Spinal cord (tissue), 10 donors: ENCODE results near the gene AGO3. TPM values are rescaled to one million over a fixed set of nuclear protein-coding genes. Genes with fewer than 3 reads are reported as not detected.

ENCODE experiments used
- DNase-seq, 6 donors: peaks; one replicate each; pipeline versions ENCODE4 v3.0.0 to v3.0.0-alpha.2; 2013 to 2015; ENCODE audit warnings: low spot score in 6 of 6, low read depth in 4 of 6
- H3K27ac ChIP-seq: one replicate; pipeline ENCODE4 v1.5.1; 2013; ENCODE audit warnings: low read depth, low read length, control low read depth
- H3K27me3 ChIP-seq: one replicate; pipeline ENCODE4 v1.6.1; 2013; ENCODE audit warnings: low read length; ENCODE audit not compliant: control insufficient read depth, insufficient read depth
- H3K36me3 ChIP-seq: one replicate; pipeline ENCODE4 v1.6.1; 2013; ENCODE audit warnings: low read length; ENCODE audit not compliant: control insufficient read depth, insufficient read depth
- H3K4me1 ChIP-seq: one replicate; pipeline ENCODE4 v1.6.1; 2013; ENCODE audit warnings: low read length; ENCODE audit not compliant: control insufficient read depth, insufficient read depth
- H3K4me3 ChIP-seq: one replicate; pipeline ENCODE4 v1.5.1; 2013; ENCODE audit warnings: low read depth, low read length, control low read depth
- H3K9me3 ChIP-seq: one replicate; pipeline ENCODE4 v1.6.1; 2013; ENCODE audit warnings: low read length; ENCODE audit not compliant: control insufficient read depth, insufficient read depth
- WGBS: methylation state at CpG from one replicate; pipeline ENCODE4 v1.1.5; 2013; ENCODE audit warnings: missing lambda C conversion rate; ENCODE audit not compliant: insufficient coverage; 5-methylcytosine and 5-hydroxymethylcytosine counted together
- polyA plus RNA-seq, 2 donors: library from polyadenylated mRNA; unstranded; fragments of 120-200 nt; gene quantifications; one replicate each; pipeline ENCODE4 v1.2.1, GENCODE V29; 2013; ENCODE audit not compliant: insufficient read length in 2 of 2
- total RNA-seq, 2 donors: library from RNA; depleted of rRNA in 1 of 2; stranded (reverse); fragments of 120-200 nt in 1 of 2; fragments of >200 nt in 1 of 2; gene quantifications; one replicate each; pipeline versions ENCODE4 v1.2.3 to v1.2.4, GENCODE V29; 2013 to 2014
- donor health status: healthy.

The AGO3 gene
- total and polyA plus RNA-seq, 4 donors: 11.5 to 33.7 (median 24.3) TPM

DNA sequence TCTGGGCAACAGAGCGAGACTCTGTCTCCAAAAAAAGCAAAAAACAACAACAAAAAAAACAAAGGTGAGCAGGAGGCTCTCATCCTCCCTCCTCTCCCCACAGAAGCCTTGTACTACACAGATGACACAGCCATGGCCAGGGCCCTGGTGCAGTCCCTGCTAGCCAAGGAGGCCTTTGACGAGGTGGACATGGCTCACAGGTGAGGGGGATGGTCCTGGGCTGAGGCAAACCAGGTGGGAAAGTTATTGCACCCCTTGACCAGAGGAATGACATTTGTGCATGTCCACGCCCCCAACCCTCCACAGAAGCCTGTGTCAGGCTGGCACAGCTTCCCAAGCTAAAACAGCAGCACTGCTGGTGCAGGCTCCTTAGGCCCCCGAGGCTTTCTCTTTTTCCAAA is 160.2 kb downstream of the AGO3 start:
- no peak overlapping the region for H3K4me3 ChIP-seq
- 100% methylated on average over 2 of the region's 4 CpGs for WGBS
- no peak overlapping the region for H3K27ac ChIP-seq
- DNase-seq: no peak
- no peaks in the 10 kb centered on the region for H3K9me3 ChIP-seq
- H3K36me3 ChIP-seq: peaks cover 81% of the 10 kb centered on the region
- peaks cover 77% of the 10 kb centered on the region for H3K4me1 ChIP-seq
- no peaks in the 10 kb centered on the region for H3K27me3 ChIP-seq

DNA sequence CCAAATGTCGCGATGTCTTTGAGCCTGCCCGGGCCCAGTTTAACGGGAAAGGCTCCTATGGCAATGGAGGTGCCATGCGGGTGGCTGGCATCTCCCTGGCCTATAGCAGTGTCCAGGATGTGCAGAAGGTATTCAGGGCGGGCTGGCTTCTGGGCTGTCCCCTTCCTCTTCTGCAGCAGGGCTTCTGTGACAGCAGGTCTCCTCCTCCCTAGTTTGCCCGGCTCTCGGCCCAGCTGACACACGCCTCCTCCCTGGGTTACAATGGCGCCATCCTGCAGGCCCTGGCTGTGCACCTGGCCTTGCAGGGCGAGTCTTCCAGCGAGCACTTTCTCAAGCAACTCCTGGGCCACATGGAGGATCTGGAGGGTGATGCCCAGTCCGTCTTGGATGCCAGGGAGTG is 160.8 kb downstream of the AGO3 start:
- no peak overlapping the region for H3K27ac ChIP-seq
- no peak for DNase-seq
- WGBS: 92% methylated on average over 12 of the region's 13 CpGs
- no peaks in the 10 kb centered on the region for H3K9me3 ChIP-seq
- H3K27me3 ChIP-seq: no peaks in the 10 kb centered on the region
- H3K4me3 ChIP-seq: no peak overlapping the region
- peaks cover 81% of the 10 kb centered on the region for H3K36me3 ChIP-seq
- H3K4me1 ChIP-seq: peaks cover 78% of the 10 kb centered on the region

DNA sequence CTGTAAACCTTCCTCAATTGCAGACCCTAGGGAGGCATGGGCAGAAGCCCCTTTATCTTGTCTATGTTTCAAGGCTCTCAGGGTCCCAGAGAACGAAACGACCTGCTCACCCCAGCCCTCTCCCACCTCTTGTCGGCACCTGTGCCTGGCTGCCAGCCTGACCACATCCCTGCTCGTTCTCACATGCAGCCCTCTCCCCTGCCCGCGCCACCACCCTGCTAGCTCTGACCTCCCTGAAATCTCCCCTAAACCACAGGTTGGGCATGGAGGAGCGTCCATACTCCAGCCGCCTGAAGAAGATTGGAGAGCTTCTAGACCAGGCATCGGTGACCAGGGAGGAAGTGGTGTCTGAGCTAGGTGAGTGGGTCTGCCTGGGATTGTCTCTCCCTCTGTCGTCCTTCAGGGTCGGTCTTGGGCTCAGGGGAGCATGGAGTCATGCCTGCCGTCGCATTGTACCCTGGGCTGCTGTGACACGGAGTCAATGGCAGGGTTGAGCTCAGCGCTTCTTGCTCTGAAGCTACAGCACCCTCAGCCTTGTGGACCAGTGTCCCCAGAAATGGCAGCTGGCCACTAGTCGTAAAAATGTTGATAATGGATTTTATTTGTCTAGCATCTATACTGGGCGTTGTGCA is 161.4 kb downstream of the AGO3 start:
- Histone ChIP-seq H3K4me3 (no peak overlapping the region), H3K36me3 (peaks cover 81% of the 10 kb centered on the region), H3K27me3 (no peaks in the 10 kb centered on the region), H3K27ac (no peak overlapping the region), H3K9me3 (no peaks in the 10 kb centered on the region), H3K4me1 (peaks cover 78% of the 10 kb centered on the region)
- WGBS: 93% methylated on average over 17 of the region's 17 CpGs
- DNase-seq: no peak

DNA sequence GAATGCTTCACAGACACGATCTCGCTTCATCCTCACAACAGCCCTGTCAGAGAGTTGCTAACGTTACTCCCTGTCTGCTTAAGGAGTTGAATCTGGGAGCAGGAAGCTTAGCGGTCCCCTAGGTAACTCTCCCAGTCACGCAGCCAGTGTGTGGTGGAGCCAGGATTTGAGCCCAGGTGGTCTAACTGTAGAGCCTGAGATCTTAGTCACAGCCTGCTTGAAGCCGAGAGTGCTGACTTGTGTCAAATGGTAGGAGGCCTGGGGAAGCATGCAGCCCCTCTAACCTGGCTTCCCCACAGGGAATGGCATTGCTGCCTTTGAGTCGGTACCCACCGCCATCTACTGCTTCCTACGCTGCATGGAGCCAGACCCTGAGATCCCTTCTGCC is 161.9 kb downstream of the AGO3 start:
- Histone ChIP-seq H3K4me3 (no peak overlapping the region), H3K27me3 (no peaks in the 10 kb centered on the region), H3K9me3 (no peaks in the 10 kb centered on the region), H3K4me1 (peaks cover 76% of the 10 kb centered on the region), H3K27ac (peak overlapping the region; percentile 57), H3K36me3 (peaks cover 81% of the 10 kb centered on the region)
- DNase-seq: no peak
- WGBS: 81% methylated on average over 8 of the region's 9 CpGs

DNA sequence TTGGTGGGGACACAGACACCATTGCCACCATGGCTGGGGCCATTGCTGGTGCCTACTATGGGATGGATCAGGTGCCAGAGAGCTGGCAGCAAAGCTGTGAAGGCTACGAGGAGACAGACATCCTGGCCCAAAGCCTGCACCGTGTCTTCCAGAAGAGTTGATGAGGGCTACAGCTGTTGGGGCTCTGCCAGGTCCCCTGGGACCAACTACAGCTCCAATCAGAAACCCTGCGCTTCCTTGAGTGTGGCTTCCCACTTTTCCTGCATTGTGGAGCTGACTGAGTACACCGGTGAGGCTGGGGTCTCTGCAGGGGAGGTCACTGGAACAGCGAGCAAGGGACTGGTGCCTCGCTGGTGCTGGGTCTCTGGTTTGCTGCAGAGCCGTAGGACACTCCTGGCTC is 162.3 kb downstream of the AGO3 start:
- Histone ChIP-seq H3K27ac (peak overlapping the region; percentile 57), H3K36me3 (peaks cover 81% of the 10 kb centered on the region), H3K4me3 (no peak overlapping the region), H3K4me1 (peaks cover 72% of the 10 kb centered on the region), H3K9me3 (no peaks in the 10 kb centered on the region), H3K27me3 (no peaks in the 10 kb centered on the region)
- WGBS: 74% methylated on average over 7 of the region's 7 CpGs
- peak in 1 of 6 donors; percentile 46 for DNase-seq

DNA sequence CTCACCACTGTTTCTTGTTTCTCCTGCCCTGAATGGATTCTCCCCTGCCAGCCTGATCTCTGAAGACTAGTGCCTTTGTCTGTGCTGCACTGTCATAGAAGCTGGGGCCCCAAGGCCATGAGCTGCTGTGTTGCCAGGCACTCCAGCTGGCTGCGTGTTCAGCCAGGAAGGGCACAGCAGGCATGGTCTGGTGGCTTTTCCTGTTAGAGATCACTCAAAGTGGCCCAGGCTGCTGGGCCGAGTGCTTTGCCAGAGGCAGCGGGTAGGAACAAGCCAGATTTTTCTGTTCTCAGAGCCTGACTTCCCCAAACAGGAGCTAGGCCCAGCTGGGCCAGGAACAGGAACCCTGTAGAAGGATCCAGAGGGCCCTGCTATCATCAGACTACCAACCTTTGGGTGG is 163.0 kb downstream of the AGO3 start:
- DNase-seq: peak in 3 of 6 donors; percentile 41 to 70 (median 47)
- Histone ChIP-seq H3K36me3 (peaks cover 85% of the 10 kb centered on the region), H3K4me1 (peaks cover 69% of the 10 kb centered on the region)

DNA sequence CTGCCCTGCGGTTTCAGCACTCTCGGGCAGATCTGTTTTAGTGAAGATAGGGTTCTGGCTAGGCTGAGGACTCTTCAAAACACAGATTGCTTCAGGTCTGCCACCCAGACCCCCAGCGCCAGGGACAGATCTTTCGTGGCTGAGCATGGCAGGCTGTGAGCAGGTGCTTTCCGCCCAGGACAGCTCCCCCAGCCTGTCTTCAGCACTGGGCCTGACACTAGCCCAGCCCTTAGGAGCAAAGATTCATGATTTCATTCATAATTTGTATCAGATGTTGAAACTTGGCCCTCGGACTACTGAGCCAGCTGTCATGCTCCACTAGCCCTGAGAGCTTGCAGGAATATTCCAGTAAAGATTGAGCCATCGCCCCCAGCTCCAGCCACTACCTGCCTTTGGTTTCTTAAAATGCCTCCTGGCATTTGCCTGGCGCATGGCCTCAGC is 163.7 kb downstream of the AGO3 start:
- H3K9me3 ChIP-seq: no peaks in the 10 kb centered on the region
- peak overlapping the region; percentile 54 for H3K27ac ChIP-seq
- WGBS: 83% methylated on average over 8 of the region's 8 CpGs
- H3K27me3 ChIP-seq: no peaks in the 10 kb centered on the region
- peaks cover 69% of the 10 kb centered on the region for H3K4me1 ChIP-seq
- no peak for DNase-seq
- H3K4me3 ChIP-seq: no peak overlapping the region
- H3K36me3 ChIP-seq: peaks cover 88% of the 10 kb centered on the region

More for the DNA sequence above, 163.0 kb downstream of the AGO3 start:
- Histone ChIP-seq H3K27me3 (no peaks in the 10 kb centered on the region), H3K4me3 (no peak overlapping the region), H3K27ac (peak overlapping the region; percentile 54), H3K9me3 (no peaks in the 10 kb centered on the region)
- WGBS: 55% methylated on average over 3 of the region's 3 CpGs

DNA sequence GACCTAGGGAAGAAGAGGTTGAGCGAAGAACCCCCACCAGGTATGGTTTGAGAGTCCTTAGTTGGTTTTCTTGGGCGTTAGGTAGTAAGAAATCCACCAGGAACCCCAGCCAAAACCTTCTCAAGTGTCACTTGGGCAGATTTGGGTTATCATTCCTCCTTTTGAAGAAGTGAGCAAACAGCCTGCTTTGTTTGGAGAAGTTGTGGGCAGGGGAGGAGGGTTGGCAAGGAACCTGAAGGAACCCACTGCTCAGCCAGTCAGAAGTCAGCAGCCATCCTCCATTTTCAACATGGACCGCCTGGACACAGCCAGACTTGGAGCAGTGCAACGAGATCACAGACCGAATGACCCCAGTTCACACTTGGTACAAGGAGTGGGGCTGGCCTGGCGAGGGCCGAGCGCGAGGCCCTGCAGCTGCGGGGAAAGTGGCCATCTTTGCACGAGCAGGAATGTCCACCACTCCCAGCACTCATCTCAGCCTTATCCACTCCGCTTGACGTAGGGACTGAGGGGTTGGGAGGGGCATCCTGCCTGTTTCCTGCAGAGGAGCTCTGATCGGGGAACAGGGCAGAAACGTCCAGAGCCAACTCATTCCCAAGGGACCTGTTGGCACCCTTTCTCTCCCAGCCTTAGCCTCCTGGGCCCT is 165.0 kb downstream of the AGO3 start:
- Histone ChIP-seq H3K4me3 (no peak overlapping the region), H3K4me1 (peaks cover 70% of the 10 kb centered on the region), H3K27me3 (no peaks in the 10 kb centered on the region), H3K27ac (no peak overlapping the region), H3K9me3 (no peaks in the 10 kb centered on the region), H3K36me3 (peaks cover 79% of the 10 kb centered on the region)
- WGBS: 93% methylated on average over 7 of the region's 15 CpGs
- DNase-seq: no peak

DNA sequence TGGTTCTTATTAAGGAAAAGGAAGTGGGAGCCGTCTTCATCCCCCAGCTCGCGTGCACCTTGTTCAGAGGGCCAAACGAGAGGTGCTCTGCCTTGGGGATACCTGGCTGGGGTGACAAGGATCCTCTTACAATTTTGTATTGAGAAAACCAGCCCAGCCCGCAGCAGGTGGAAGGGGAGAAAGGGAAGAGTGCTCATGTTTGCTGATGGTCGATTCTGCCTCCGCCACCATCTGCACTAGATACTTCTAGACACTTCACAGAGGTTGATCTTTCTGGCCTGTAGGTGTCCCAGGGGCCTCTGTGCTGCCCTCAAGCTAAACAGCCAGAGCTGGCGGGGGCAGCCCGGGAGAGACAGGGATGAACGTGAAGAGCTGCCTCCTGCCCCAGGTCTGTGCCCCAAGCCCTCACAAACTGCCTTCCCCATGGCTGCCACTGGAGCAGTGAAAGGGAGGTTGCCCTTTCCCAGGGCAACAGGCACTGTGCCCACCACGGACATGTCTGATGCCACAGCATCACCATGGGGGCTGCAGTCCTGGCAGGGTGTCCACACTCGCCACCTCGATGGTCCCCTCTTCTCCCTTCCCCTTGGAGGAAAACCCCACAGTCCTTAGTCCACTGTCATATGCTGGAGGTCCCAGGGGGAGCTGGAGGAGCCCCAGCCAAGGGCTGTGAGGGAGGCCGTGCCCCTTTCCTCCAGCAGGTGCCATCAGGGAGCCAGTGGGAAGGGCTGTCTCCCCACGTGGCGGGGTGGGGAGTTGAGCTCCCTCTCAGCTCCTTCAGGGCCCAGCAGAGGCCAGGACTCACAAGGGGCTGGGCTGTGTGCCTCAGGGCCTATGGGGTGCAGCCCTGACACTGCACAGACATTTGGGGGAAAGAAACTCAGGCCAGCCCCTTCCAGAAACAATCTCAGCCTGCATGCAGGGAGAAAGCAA is 165.9 kb downstream of the AGO3 start:
- H3K27me3 ChIP-seq: no peaks in the 10 kb centered on the region
- 61% methylated on average over 11 of the region's 16 CpGs for WGBS
- no peak overlapping the region for H3K4me3 ChIP-seq
- no peak overlapping the region for H3K27ac ChIP-seq
- no peak for DNase-seq
- H3K9me3 ChIP-seq: no peaks in the 10 kb centered on the region
- H3K36me3 ChIP-seq: peaks cover 70% of the 10 kb centered on the region
- peaks cover 61% of the 10 kb centered on the region for H3K4me1 ChIP-seq
